Measurements from ENCODE around the gene GPATCH4.

DNA sequence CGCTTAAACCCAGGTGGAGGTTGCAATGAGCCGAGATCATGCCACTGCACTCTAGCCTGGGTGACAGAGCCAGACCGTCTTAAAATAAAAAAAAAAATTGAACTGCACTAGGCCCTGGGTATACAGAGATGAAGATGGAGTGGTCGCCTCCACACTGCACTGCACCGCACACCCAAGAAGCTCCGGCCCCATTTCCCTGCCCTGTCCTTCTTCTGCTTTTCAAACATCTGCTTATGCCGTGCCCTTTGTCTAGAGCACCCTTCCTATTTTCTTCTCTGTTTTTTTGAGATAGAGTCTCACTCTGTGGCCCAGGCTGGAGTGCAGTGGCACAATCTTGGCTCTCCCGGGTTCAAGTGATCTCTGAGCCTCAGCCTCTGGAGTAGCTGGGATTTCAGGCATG is 46.3 kb downstream of the GPATCH4 start:
- no peak for TF ChIP-seq EZH2phosphoT487 (IDR thresholded peaks at IDR 0.05; ENCODE audit: borderline replicate concordance, low read depth, low read length)
- TF ChIP-seq, protein P1, sequence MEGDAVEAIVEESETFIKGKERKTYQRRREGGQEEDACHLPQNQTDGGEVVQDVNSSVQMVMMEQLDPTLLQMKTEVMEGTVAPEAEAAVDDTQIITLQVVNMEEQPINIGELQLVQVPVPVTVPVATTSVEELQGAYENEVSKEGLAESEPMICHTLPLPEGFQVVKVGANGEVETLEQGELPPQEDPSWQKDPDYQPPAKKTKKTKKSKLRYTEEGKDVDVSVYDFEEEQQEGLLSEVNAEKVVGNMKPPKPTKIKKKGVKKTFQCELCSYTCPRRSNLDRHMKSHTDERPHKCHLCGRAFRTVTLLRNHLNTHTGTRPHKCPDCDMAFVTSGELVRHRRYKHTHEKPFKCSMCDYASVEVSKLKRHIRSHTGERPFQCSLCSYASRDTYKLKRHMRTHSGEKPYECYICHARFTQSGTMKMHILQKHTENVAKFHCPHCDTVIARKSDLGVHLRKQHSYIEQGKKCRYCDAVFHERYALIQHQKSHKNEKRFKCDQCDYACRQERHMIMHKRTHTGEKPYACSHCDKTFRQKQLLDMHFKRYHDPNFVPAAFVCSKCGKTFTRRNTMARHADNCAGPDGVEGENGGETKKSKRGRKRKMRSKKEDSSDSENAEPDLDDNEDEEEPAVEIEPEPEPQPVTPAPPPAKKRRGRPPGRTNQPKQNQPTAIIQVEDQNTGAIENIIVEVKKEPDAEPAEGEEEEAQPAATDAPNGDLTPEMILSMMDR (conservative IDR thresholded peaks at IDR 0.05; ENCODE audit: low read length): no peak
